Spinal cord (tissue), 10 donors: ENCODE results near the gene BRD2. TPM values are rescaled to one million over a fixed set of nuclear protein-coding genes. Genes with fewer than 3 reads are reported as not detected.

Experiments used
- DNase-seq, 6 donors: peaks; one replicate each; pipeline versions ENCODE4 v3.0.0 to v3.0.0-alpha.2; 2013 to 2015; ENCODE audit warnings: low spot score in 6 of 6, low read depth in 4 of 6
- H3K27ac ChIP-seq: one replicate; pipeline ENCODE4 v1.5.1; 2013; ENCODE audit warnings: low read depth, low read length, control low read depth
- H3K27me3 ChIP-seq: one replicate; pipeline ENCODE4 v1.6.1; 2013; ENCODE audit warnings: low read length; ENCODE audit not compliant: control insufficient read depth, insufficient read depth
- H3K36me3 ChIP-seq: one replicate; pipeline ENCODE4 v1.6.1; 2013; ENCODE audit warnings: low read length; ENCODE audit not compliant: control insufficient read depth, insufficient read depth
- H3K4me1 ChIP-seq: one replicate; pipeline ENCODE4 v1.6.1; 2013; ENCODE audit warnings: low read length; ENCODE audit not compliant: control insufficient read depth, insufficient read depth
- H3K4me3 ChIP-seq: one replicate; pipeline ENCODE4 v1.5.1; 2013; ENCODE audit warnings: low read depth, low read length, control low read depth
- H3K9me3 ChIP-seq: one replicate; pipeline ENCODE4 v1.6.1; 2013; ENCODE audit warnings: low read length; ENCODE audit not compliant: control insufficient read depth, insufficient read depth
- WGBS: methylation state at CpG from one replicate; pipeline ENCODE4 v1.1.5; 2013; ENCODE audit warnings: missing lambda C conversion rate; ENCODE audit not compliant: insufficient coverage; 5-methylcytosine and 5-hydroxymethylcytosine counted together
- polyA plus RNA-seq, 2 donors: library from polyadenylated mRNA; unstranded; fragments of 120-200 nt; gene quantifications; one replicate each; pipeline ENCODE4 v1.2.1, GENCODE V29; 2013; ENCODE audit not compliant: insufficient read length in 2 of 2
- total RNA-seq, 2 donors: library from RNA; depleted of rRNA in 1 of 2; stranded (reverse); fragments of 120-200 nt in 1 of 2; fragments of >200 nt in 1 of 2; gene quantifications; one replicate each; pipeline versions ENCODE4 v1.2.3 to v1.2.4, GENCODE V29; 2013 to 2014
- donor health status: healthy.

Gene BRD2
- total and polyA plus RNA-seq, 4 donors: 68.9 to 286 (median 219) TPM

DNA sequence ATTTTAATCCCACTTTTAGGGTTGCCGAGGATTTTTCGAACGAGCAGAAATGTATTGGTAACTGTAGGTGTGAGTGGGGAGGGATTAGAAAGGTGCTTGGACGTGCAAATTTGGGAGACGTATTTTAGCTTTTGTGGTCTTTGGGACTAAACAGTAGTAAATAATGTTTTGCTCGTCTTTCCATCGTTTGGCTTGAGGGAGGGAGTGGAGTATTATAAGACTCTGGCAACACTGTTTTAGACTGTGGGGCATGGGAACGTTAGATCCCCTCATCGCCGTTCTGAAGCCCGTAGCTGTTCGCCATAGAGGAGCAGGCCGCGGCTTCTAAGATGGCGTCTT is 2.8 kb downstream of the BRD2 start:
- Histone ChIP-seq H3K9me3 (no peaks in the 10 kb centered on the region), H3K27me3 (no peaks in the 10 kb centered on the region), H3K27ac (peak overlapping the region; percentile 100), H3K4me1 (peaks cover 29% of the 10 kb centered on the region), H3K4me3 (peak overlapping the region; percentile 93), H3K36me3 (peaks cover 32% of the 10 kb centered on the region)
- DNase-seq: no peak
- 0% methylated on average over 15 of the region's 15 CpGs for WGBS

DNA sequence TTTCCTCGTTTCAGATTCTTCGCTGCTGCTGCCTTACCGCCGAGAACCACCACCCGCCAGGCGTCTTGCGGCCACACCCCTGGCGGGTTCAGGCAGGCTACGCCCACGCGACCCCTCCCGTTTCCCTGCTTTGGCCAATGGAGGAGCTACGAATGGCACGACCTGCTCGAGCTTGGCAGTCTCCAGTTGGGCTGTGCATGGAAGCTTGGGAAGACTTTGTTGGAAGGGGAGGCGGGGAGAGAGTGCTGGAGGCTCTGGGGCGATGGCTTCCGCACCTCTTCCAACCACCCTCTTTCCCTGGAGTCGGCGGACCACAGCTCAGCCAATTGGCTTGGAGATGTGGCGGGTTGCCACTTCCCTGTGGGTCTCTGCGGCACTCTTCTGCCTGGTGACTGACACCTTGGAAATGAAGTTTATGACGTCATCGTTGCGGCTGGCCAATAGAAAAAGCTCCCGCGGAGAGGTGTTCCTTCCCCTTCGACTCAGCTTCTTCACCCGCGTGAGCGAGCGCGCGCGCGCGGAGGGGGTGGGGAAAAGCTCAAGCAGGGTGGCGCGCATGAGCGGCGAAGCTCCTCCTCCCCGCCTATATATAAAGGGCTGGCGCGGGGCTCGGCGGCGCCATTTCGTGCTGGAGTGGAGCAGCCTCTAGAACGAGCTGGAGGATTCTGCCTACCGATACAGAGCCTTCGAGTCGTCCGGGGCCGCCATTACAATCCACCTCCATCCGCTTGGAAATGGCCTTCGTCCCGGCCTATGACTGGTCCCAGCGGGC is 3.4 kb downstream of the BRD2 start:
- under 1% methylated on average over 55 of the region's 58 CpGs for WGBS
- DNase-seq: peak; percentile 100

DNA sequence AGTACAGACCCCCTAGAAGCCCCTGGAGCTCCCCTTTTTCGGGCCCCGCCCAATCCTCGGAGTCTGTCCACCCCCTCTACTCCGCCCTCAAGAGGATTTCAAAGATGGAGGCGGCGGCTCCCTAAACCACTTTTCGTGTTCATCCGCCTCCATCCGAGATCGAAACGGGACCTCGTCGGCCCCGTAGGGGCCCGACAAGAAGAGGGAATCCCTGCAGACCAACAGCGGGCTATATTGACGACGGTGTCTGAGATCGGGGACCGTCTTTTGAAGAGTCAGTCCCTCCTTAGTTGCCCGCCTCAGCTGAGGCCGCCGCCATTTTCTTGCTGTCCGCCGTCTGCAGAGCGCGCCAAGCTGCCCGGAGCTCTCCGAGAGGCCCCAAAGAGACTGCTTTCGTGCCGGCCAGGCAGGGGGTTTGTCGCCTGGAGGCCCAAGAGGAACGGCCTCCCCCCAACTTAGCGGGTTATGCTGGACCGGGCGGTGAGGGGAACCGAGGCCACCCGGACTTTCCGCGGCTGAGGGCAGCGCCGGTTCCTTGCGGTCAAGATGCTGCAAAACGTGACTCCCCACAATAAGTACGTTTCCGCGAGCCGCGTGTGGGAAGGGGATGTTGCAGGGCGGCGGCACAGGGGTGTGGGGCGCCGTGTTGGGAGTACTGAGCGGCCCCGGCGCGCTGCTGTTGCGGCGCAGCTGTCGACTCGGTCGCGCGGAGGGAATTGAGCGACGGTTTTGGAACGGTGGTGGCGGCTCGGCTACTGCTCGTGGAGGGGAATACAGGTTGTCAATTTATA is 4.2 kb downstream of the BRD2 start:
- no peaks in the 10 kb centered on the region for H3K9me3 ChIP-seq
- under 1% methylated on average over 67 of the region's 70 CpGs for WGBS
- H3K27ac ChIP-seq: peak overlapping the region; percentile 100
- peak overlapping the region; percentile 93 for H3K4me3 ChIP-seq
- H3K4me1 ChIP-seq: peaks cover 32% of the 10 kb centered on the region
- peaks cover 45% of the 10 kb centered on the region for H3K36me3 ChIP-seq
- H3K27me3 ChIP-seq: no peaks in the 10 kb centered on the region
- peak in 1 of 6 donors; percentile 62 for DNase-seq

More for the DNA sequence above, 3.4 kb downstream of the BRD2 start:
- Histone ChIP-seq H3K27me3 (no peaks in the 10 kb centered on the region), H3K27ac (peak overlapping the region; percentile 100), H3K4me3 (peak overlapping the region; percentile 93), H3K4me1 (peaks cover 32% of the 10 kb centered on the region), H3K36me3 (peaks cover 37% of the 10 kb centered on the region), H3K9me3 (no peaks in the 10 kb centered on the region)

DNA sequence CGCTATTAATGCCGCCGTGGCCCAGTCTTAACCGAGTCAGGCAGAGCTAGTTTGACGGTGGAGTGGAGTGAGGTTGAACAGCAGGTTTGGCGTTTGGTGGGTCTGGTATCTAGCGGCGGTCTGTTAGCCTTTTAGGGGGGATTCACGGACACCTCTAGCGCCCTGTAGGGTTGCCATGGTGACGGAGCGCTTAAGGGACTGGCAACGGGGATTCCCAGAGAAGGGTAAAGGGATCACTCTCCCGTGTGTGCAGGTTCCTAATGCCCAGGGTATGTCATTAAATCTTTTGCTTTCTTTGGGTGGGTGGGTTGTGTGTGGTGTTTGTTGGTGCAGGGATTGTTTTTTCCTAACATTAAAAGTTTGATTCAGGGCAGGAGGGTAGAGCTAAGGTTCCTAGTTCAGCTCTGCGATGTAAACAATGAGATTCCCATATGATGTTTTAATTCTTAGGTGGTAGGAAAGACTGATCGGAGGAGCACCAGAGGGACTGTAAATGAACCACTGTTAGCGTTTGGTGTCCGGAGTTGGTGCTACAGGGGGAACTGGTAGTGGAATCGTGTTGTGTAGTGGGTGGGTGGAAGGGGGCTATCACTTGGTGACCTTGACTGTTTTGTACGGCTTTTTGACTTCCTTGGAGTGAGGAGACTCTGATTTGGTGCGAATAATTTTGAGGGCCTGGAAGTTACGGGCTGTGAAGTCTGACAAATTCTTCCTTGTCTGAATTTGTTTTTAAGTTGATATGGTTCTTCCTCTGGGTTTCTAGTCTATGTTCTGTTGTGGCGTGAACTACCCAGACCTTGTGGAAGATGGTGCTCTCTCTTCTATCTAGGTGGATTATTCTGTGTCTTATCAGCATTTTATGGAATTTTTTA is 5.0 kb downstream of the BRD2 start:
- DNase-seq: peak in 5 of 6 donors; percentile 28 to 86 (median 51)
- peaks cover 53% of the 10 kb centered on the region for H3K36me3 ChIP-seq
- H3K27ac ChIP-seq: peak overlapping the region; percentile 100
- H3K9me3 ChIP-seq: no peaks in the 10 kb centered on the region
- peaks cover 32% of the 10 kb centered on the region for H3K4me1 ChIP-seq
- WGBS: under 1% methylated on average over 23 of the region's 23 CpGs
- peak overlapping the region; percentile 93 for H3K4me3 ChIP-seq
- H3K27me3 ChIP-seq: no peaks in the 10 kb centered on the region

DNA sequence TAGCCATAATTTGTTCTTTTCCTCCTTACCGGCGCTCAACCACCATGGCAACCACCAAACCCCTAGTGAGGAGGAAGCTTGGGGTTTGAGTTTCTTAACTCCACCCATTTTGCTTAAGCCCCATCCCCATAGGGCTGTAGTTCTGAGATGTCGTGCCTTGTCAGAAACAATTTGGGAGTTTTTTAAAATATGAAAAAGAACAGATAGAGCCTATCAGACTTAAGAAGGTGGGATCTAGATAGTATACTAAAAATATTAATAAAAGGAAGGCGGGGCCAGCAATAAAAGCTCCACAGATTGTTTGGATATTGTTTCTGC is 5.6 kb downstream of the BRD2 start:
- Histone ChIP-seq H3K27me3 (no peaks in the 10 kb centered on the region), H3K36me3 (peaks cover 59% of the 10 kb centered on the region), H3K4me3 (peak overlapping the region; percentile 93), H3K4me1 (peaks cover 32% of the 10 kb centered on the region), H3K27ac (peak overlapping the region; percentile 100), H3K9me3 (no peaks in the 10 kb centered on the region)
- WGBS: 0% methylated on average over 1 of the region's 4 CpGs
- DNase-seq: peak in 2 of 6 donors; percentile 51

DNA sequence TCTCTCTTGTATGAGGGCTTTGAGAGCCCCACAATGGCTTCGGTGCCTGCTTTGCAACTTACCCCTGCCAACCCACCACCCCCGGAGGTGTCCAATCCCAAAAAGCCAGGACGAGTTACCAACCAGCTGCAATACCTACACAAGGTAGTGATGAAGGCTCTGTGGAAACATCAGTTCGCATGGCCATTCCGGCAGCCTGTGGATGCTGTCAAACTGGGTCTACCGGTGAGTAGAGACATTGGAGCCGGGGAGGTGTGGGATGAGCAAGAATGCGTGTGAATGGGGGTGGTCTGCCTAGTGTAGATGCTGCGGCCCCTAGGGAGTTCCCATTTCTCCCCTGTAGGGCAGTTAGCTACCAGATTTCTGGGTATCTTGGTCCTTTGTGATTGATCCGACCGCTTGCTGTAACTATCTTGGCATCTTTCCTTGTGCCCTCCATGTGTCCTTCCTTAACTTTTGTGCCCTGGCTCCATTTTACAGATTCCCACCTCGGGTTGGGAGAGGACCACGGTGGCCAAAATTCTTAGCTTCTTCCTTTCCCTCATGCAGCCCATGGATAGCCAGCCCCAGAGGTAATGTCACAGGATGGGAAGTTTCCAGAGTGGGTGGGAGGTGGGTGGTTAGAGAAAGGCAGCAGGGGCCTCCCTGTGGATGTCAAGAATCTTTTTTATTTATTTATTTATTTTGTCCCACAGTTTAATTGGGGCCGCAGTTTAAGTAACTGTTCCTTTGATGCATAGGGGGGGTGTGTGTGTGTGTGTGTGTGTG is 6.3 kb downstream of the BRD2 start:
- H3K4me3 ChIP-seq: peak overlapping the region; percentile 93
- 0% methylated on average over 4 of the region's 14 CpGs for WGBS
- H3K9me3 ChIP-seq: no peaks in the 10 kb centered on the region
- H3K27me3 ChIP-seq: no peaks in the 10 kb centered on the region
- H3K4me1 ChIP-seq: peaks cover 26% of the 10 kb centered on the region
- no peak for DNase-seq
- no peak overlapping the region for H3K27ac ChIP-seq
- peaks cover 66% of the 10 kb centered on the region for H3K36me3 ChIP-seq

DNA sequence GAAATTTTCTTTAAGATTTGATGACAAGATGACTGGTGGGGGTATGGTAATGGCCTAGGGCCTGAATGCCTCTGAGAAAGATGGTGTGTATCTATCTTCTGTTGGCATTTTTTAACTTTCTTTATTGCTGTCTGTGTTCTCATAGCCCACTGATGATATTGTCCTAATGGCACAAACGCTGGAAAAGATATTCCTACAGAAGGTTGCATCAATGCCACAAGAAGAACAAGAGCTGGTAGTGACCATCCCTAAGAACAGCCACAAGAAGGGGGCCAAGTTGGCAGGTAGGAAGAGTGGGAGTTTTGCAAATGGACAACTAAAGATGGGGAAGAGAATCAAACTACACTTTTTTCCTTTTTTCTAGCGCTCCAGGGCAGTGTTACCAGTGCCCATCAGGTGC is 7.5 kb downstream of the BRD2 start:
- Histone ChIP-seq H3K36me3 (peaks cover 77% of the 10 kb centered on the region), H3K27ac (no peak overlapping the region), H3K4me1 (peaks cover 19% of the 10 kb centered on the region), H3K27me3 (no peaks in the 10 kb centered on the region), H3K4me3 (no peak overlapping the region), H3K9me3 (no peaks in the 10 kb centered on the region)
- no peak for DNase-seq
- WGBS: 90% methylated on average over 1 of the region's 2 CpGs

DNA sequence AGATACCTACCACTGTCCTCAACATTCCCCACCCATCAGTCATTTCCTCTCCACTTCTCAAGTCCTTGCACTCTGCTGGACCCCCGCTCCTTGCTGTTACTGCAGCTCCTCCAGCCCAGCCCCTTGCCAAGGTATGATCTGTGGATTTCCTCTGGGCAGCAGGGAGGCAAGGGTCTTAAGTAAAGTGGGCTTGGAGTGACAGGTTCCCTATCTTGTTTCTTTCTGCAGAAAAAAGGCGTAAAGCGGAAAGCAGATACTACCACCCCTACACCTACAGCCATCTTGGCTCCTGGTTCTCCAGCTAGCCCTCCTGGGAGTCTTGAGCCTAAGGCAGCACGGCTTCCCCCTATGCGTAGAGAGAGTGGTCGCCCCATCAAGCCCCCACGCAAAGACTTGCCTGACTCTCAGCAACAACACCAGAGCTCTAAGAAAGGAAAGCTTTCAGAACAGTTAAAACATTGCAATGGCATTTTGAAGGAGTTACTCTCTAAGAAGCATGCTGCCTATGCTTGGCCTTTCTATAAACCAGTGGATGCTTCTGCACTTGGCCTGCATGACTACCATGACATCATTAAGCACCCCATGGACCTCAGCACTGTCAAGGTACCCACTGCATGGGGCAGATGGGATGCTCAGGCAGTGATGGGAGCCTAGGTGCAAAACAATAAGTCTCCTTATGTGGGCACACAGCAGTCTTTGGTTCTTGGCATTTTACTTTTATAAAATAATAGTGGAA is 8.1 kb downstream of the BRD2 start:
- Histone ChIP-seq H3K4me1 (peaks cover 17% of the 10 kb centered on the region), H3K9me3 (no peaks in the 10 kb centered on the region), H3K36me3 (peaks cover 82% of the 10 kb centered on the region), H3K27me3 (no peaks in the 10 kb centered on the region), H3K4me3 (no peak overlapping the region), H3K27ac (no peak overlapping the region)
- DNase-seq: no peak
- WGBS: no CpG with 5 or more reads among the region's 7 CpGs
